GM13976 (cell line): ENCODE results near the gene RIN3.

Source experiments
- DNase-seq: peaks from one replicate; pipeline ENCODE4 v3.0.0; 2012; ENCODE audit warnings: low spot score
- in situ Hi-C: fragments of 300-500 bp; cut with MboI; formaldehyde crosslinking; loops from one replicate; pipeline ENCODE4 v1.12.0; 2022; ENCODE audit warnings: low sequenced_read_pairs, mixed read lengths, inconsistent platforms; ENCODE audit not compliant: unreplicated experiment
- TF ChIP-seq, protein P1 (sequence below): IDR thresholded peaks from 2 replicates; pipeline ENCODE4 v1.5.1; 2012; ENCODE audit warnings: borderline replicate concordance, mild to moderate bottlenecking; ENCODE audit not compliant: insufficient read depth; ENCODE audit errors: extremely low read depth, missing control alignments, control extremely low read depth

RIN3 gene

GRCh38 chr14:92595267-92595666, 81.7 kb downstream of the RIN3 start:
- in situ Hi-C loops = loop anchor here (5.0 to 25.0 kb wide), 2 partner anchors 77 to 192 kb away; partner anchors contain the start of gene GOLGA5

DNA sequence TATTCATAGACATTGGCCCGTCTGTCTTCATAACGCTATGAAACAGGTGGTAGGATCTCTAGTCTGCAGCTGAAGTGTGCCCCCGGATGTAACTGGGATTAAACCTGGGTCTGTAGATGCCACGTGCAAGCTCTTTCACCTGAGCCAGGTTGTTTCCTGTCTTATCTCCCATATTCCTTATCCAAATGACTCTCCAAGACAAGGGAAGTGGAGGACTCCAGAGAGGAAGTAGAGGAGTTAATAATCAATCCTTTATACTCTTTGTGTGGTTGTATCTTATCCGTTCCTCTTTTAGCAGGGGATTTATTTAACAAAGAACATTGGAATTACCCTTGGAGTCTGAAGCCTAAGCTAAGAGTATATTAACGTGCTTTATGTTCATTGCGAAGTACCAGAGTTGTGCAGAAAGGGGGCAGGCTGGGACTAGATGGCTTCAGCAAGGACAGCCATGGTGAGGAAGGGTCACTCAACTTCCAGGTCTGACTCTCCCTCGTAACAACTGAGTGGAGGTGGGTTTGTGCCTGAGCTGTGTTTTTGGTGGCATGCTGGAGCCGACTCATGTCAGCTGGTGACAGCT, 82.8 kb downstream of the RIN3 start:
- in situ Hi-C loops = loop anchor here (5.0 to 25.0 kb wide), 2 partner anchors 76 to 191 kb away; partner anchors contain the start of gene GOLGA5
- TF ChIP-seq, protein P1, sequence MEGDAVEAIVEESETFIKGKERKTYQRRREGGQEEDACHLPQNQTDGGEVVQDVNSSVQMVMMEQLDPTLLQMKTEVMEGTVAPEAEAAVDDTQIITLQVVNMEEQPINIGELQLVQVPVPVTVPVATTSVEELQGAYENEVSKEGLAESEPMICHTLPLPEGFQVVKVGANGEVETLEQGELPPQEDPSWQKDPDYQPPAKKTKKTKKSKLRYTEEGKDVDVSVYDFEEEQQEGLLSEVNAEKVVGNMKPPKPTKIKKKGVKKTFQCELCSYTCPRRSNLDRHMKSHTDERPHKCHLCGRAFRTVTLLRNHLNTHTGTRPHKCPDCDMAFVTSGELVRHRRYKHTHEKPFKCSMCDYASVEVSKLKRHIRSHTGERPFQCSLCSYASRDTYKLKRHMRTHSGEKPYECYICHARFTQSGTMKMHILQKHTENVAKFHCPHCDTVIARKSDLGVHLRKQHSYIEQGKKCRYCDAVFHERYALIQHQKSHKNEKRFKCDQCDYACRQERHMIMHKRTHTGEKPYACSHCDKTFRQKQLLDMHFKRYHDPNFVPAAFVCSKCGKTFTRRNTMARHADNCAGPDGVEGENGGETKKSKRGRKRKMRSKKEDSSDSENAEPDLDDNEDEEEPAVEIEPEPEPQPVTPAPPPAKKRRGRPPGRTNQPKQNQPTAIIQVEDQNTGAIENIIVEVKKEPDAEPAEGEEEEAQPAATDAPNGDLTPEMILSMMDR = no peak

More at GRCh38 chr14:92595267-92595666, 81.7 kb downstream of the RIN3 start:
- DNase-seq = no peak
- TF ChIP-seq, protein P1 = no peak

GRCh38 chr14:92597906-92598905, 84.6 kb downstream of the RIN3 start:
- in situ Hi-C loops = loop anchor here (5.0 to 25.0 kb wide), 2 partner anchors 74 to 189 kb away; partner anchors contain the start of gene GOLGA5
- TF ChIP-seq, protein P1 = no peak
- no peak for DNase-seq

More for the DNA sequence above, 82.8 kb downstream of the RIN3 start:
- no peak for DNase-seq

- no peak for DNase-seq
- in situ Hi-C loops = loop anchor here (5.0 to 25.0 kb wide), 2 partner anchors 72 to 187 kb away; partner anchors contain the start of gene GOLGA5
Measured at GRCh38 chr14:92599811-92600210, 86.2 kb downstream of the RIN3 start.

GRCh38 chr14:92600318-92601053, 86.9 kb downstream of the RIN3 start:
- TF ChIP-seq, protein P1 = no peak
- in situ Hi-C loops = no loop called here
- DNase-seq = no peak

More at GRCh38 chr14:92599811-92600210, 86.2 kb downstream of the RIN3 start:
- TF ChIP-seq, protein P1 = no peak
